Mammary epithelial cell (primary cell): ENCODE measurements around the gene ZNF578.
"Not testable (repeated sequence)": the region's sequence is repeated elsewhere in the genome, so short reads cannot be mapped to it uniquely, and the experiment has no call there.

ENCODE experiments used
- EZH2 ChIP-seq: IDR thresholded peaks from 2 replicates; pipeline ENCODE4 v1.6.1; 2012; ENCODE audit warnings: low read length, inconsistent platforms, borderline replicate concordance
- TF ChIP-seq, protein P1 (sequence below), 2 donors: IDR thresholded peaks in 1 of 2; conservative IDR thresholded peaks in 1 of 2; 2 replicates each; pipeline ENCODE4 v1.5.1; 2011 to 2012; ENCODE audit warnings: inconsistent platforms in 2 of 2, low read length in 2 of 2, mild to moderate bottlenecking in 2 of 2, control low read depth in 1 of 2, low read depth in 1 of 2; ENCODE audit not compliant: insufficient read depth in 1 of 2; ENCODE audit errors: extremely low read depth in 1 of 2

- TF ChIP-seq, protein P1, sequence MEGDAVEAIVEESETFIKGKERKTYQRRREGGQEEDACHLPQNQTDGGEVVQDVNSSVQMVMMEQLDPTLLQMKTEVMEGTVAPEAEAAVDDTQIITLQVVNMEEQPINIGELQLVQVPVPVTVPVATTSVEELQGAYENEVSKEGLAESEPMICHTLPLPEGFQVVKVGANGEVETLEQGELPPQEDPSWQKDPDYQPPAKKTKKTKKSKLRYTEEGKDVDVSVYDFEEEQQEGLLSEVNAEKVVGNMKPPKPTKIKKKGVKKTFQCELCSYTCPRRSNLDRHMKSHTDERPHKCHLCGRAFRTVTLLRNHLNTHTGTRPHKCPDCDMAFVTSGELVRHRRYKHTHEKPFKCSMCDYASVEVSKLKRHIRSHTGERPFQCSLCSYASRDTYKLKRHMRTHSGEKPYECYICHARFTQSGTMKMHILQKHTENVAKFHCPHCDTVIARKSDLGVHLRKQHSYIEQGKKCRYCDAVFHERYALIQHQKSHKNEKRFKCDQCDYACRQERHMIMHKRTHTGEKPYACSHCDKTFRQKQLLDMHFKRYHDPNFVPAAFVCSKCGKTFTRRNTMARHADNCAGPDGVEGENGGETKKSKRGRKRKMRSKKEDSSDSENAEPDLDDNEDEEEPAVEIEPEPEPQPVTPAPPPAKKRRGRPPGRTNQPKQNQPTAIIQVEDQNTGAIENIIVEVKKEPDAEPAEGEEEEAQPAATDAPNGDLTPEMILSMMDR (conservative IDR thresholded peaks at IDR 0.05 in 1 of 2, IDR thresholded peaks at IDR 0.05 in 1 of 2; ENCODE audit: extremely low read depth in 1 of 2, insufficient read depth in 1 of 2, low read depth in 1 of 2, low read length in 2 of 2), result not testable (repeated sequence)
- not testable (repeated sequence) for TF ChIP-seq EZH2
Observed at GRCh38 chr19:52519175-52519574, 65.8 kb downstream of the ZNF578 start.
